ENCODE measurements around the gene GPR151.

GPR151 gene

DNA sequence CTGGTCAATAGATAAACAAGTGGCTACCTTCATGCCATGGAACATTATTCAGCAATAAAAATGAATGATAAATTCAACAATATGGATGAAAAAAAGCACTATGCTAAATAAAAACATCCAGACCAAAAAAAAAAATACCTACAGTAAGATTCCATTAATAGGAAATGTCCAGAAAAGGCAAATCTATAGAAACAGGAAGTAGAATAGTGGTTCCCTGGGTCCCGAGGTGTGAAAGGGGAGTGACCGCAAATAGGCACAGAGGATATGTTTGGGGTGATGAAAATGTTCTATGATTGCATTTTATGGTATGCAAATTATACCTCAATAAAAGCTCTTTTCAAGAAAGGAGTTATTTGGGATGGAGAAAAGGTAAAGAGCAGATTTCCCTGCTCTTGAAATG lies 3.6 kb upstream of the GPR151 start:
- no peak for DNase-seq

- no peak for DNase-seq
Measured at GRCh38 chr5:146515473-146516150, 378 bp downstream of the GPR151 start.

DNA sequence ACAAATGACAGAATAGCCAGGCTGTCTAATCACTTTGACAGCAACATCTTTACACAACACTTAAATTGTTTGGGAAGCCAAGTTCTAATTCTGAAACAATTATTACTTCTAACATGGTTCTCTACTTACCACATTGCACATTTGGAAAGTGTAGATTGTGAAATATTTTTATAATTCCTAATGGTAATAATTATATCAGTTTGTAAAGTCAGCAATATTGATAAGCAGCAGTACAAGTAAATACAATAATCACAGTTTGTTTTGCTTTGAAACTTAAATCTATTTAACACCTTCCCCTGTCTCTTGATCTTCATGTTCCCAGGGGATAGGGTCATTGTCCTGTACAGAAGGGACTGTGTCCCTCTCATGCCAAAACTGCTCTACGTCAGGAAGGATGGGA lies 1.4 kb downstream of the GPR151 start:
- no peak for DNase-seq

DNA sequence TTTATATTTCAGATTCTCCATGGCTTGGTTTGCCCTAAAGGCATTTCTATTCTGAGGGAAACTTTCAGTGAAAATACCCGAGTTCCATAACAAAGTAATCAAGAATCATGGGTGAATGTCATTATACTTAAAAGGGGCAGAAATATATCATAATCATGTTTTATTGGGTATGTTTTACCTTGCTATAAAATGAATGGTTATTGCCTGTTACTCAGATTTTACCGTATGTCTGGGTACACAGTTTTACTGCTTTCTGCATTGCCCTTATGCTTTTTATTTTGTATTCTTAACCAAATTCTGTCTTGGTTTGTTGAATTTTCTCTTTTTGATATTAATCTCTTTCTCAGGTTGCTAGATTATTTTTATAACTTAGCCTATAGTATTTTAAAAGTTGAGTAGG lies 2.5 kb downstream of the GPR151 start:
- no peak for DNase-seq

DNA sequence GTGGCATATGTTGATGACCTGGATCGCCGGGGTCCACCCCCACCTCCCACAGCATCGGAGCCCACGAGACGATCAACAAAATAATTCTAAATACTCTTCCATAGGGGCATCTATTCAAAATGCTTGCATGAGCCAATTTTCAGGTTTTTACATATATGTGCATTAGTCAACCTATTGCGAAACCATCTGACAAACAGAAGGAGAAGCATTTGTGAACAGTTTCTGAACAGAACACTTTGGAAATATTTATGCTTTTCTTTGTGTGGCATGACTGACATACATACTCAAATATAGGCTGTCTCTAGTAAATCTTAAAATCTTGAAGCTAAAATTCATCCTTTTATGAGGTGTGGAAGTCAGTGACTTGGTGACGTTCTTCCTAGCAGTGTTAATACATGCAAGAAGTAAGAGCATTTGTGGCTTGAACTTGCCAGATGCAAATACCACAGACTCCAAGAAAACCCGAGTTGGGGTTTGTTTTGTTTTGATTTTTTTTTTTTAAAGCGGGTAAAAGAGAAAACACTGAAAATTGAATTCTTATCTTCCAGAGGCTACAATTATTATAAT lies 5.3 kb downstream of the GPR151 start:
- DNase-seq, result no peak

- DNase-seq, result no peak
Measured at GRCh38 chr5:146507428-146507827, 8.6 kb downstream of the GPR151 start.

DNA sequence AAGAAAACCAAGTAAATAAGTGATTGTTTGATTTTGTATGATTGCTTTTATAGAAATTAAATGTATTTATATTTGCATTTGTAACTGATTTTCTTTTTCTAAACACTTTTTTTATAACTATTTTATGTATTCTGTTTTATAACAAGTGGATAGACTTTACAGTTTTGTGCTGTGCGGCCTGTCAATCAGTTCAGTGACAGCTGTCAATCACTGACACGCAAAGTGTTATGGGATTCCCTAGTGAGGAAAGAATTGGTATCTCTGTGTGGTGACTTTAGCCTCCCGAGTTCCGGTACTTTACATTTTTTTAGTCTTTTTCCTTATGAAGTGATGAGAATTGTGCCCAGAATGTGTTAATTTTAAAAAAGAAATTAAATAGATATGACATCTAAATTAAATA lies 16.3 kb downstream of the GPR151 start:
- no peak for DNase-seq

GRCh38 chr5:146494656-146495055 lies 21.3 kb downstream of the GPR151 start:
- no peak for DNase-seq

DNA sequence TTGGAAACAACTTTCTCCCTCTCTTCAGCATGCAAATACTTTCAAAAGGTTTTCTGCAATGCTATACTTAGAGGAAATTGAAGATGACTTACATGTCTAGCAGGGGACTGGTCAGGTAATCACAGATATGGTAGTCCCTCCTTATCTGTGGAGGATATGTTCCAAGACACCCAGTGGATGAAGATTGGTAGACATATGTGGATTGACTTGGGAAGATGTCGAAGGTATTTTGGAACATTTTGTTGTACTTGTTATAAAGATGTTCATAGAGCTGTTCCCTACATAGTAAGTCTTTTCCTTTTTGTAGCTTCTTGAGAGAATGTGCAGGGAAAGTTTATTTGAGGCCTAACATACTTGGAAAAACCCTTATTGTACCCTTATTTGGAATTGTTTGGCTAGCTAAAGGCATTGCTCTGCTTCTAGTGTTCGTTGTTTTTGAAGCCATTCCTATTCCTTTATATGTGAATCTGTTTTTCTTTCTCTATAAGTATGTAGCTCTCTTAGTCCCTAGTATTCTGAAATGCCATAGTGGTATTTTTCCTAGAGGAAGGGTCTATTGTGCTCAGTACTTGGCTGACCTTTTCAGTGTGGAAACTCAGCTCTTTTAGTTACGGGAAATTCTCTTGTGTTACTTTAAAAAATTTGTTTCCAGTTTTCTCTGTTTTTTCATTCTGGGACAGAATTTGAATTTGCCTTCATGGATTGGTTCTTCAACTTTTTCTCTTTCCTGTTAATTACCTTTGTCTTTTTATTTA lies 25.7 kb downstream of the GPR151 start:
- DNase-seq, result no peak

GRCh38 chr5:146484714-146485391 lies 31.1 kb downstream of the GPR151 start:
- no peak for DNase-seq

DNA sequence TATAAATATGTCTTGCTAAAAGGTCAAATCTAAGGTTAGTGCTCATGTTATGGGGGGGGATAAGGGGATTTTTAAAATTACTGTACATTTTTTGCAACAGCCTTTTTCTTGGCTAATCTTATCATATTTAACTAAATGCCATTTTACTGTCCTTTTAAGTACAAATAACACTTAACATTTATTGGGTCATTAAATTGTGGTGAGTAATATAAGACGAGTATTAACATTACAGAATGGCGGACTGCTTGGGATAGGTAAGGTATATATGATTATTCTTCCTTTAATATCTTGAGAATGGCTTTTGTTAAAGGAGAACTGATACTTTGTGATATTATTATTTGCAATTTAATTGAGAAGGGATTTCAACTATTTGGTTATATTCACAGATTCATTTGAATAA lies 33.2 kb downstream of the GPR151 start:
- no peak for DNase-seq

GRCh38 chr5:146475906-146476305 lies 40.1 kb downstream of the GPR151 start:
- DNase-seq, result no peak

DNA sequence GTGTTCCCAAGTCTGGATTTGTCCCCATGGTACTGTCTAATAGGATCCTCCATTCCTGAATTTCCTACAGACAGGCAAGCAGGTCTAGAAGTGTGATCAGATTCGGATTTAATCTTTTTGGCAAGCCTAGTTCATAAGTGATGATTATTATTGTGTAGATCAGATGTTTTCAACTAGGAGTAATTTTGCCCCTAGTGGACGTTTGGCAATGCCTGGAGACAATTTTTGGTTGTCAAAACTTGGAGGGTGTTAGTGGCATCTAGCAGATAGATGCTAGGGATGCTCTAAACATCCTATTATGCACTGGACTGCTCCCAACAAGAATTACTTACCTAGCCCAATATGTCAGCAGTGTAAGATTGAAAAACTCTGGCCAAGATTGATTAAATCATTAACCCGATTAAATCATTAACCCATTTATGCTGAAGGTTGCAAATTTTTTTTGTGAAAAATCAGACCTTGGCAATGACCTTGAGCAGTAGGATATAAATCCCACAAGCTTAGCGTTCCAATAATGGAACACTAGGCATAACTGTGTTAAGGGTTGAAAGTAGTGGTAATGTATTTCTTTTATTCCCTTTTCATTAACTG lies 40.7 kb downstream of the GPR151 start:
- DNase-seq, result no peak

- no peak for DNase-seq
Measured at GRCh38 chr5:146474065-146474464, 41.9 kb downstream of the GPR151 start.

DNA sequence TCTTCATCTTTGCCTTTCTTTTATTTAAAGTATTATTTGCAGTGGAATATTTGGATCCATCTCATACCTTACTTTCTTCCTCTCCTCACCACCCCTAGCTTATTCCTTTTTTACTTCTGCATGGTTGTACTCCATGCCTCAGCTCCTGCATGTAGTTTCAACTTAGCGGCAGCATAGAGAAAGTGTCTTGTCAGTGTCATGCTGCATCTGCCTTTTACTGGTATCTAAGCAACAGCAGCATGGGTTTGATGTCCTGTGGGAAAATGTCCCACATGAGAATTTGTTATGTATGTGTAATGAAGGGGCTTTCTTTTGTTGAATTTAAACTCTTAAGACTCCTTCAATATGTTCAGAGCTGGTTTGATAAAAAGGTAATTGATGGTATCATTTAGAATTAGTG lies 48.2 kb downstream of the GPR151 start:
- no peak for DNase-seq

DNA sequence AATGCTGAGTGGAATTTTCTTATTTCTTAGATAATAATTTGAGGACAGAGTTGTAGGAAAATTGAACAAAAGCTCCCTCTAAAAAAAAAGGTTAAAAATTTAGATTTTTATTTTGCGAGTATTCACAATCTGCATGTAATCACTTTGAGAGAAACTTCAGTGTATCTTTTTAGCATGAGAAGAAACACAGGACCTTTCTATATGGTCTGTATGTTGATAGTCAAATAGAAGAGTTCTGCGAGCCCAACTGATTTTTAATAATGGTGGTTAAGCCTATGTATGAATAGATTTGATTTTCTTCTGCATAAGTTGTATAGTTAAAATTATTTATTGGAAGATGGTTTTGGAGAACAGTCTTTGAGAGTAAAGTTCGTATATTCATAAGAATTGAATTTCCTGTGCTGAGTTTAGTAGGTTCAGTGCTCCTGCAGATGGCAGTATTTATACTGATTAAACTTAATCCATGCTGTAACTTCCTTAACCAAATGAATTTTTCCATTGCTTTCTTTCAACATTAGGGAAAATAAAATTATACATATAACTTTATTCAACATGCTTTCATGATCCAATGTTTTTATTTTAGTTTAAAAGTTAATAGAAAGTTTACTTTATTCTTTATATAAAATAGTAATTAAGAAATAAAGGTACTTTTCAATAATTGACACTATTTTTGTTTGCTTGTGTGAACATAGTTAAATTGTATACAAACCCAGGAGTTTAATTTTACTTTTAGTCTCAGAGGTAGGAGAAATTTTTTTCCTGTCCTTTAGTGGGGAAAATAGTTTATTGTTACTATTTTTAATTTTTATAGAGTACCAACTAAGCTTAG lies 49.3 kb downstream of the GPR151 start:
- DNase-seq, result no peak

DNA sequence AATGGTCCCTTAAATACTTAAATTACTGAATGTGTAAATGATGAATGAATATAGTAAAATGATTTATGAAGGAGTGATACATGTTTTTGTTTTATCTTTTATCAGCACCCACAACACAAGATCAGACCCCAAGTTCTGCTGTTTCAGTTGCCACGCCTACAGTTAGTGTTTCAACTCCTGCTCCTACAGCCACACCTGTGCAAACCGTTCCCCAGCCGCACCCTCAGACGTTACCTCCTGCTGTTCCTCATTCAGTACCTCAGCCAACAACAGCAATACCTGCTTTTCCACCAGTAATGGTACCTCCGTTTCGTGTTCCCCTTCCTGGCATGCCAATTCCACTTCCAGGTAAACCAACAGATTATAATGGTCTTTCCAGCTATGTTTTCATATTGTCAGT lies 52.5 kb downstream of the GPR151 start:
- no peak for DNase-seq
